CD4-positive, alpha-beta T cell (primary cell): ENCODE measurements around the gene MANSC4. TPM values are rescaled to one million over a fixed set of nuclear protein-coding genes. Genes with fewer than 3 reads are reported as not detected.

Experiments used
- ATAC-seq: fragments of 200-7000 bp; cut with Tn5 transposase; one replicate; pipeline ENCODE4 v1.10.0; 2022; ENCODE audit warnings: mild to moderate bottlenecking; ENCODE audit not compliant: poor library complexity
- CTCF ChIA-PET: fragments of 350-600 bp; sonication (Branson Sonifier 250); formaldehyde crosslinking; loops from one replicate; lab custom pipeline; 2021; ENCODE audit warnings: antibody characterized with exemption, inconsistent platforms; lab: Charles Lee
- POLR2A ChIA-PET: fragments of 350-600 bp; sonication (Branson Sonifier 250); formaldehyde crosslinking; loops from one replicate; lab custom pipeline; 2021; ENCODE audit warnings: antibody characterized with exemption, inconsistent platforms; lab: Charles Lee
- DNase-seq, 14 experiments: peaks; one replicate each; pipeline ENCODE4 v3.0.0-alpha.2; 2013 to 2020; ENCODE audit warnings: mixed read lengths in 2 of 14
- H3K27ac ChIP-seq, 2 donors: one replicate each; pipeline versions ENCODE4 v1.5.1 to v1.7.0; 2013; ENCODE audit warnings: low read length in 2 of 2, low read depth in 1 of 2, mild to moderate bottlenecking in 1 of 2
- H3K27me3 ChIP-seq, 2 experiments: 1 replicate in 1 of 2; 2 replicates in 1 of 2; pipeline versions ENCODE4 v1.6.1 to v1.7.0; 2013; ENCODE audit warnings: low read length in 2 of 2, control low read depth in 1 of 2, mild to moderate bottlenecking in 1 of 2, moderate library complexity in 1 of 2; ENCODE audit not compliant: insufficient read depth in 2 of 2, control insufficient read depth in 1 of 2
- H3K36me3 ChIP-seq: one replicate; pipeline ENCODE4 v1.6.1; 2013; ENCODE audit warnings: low read length, control low read depth; ENCODE audit not compliant: insufficient read depth
- H3K4me1 ChIP-seq: one replicate; pipeline ENCODE4 v1.6.1; 2013; ENCODE audit warnings: low read length, control low read depth; ENCODE audit not compliant: insufficient read depth
- H3K4me3 ChIP-seq: one replicate; pipeline ENCODE4 v1.5.1; 2013; ENCODE audit warnings: mild to moderate bottlenecking, low read length, moderate library complexity
- H3K9me3 ChIP-seq, 2 experiments: 1 replicate in 1 of 2; 2 replicates in 1 of 2; pipeline versions ENCODE4 v1.6.1 to v1.7.0; 2013; ENCODE audit warnings: low read length in 2 of 2, mild to moderate bottlenecking in 2 of 2, control low read depth in 1 of 2, moderate library complexity in 1 of 2; ENCODE audit not compliant: control insufficient read depth in 1 of 2, insufficient read depth in 1 of 2
- H3K27ac Mint-ChIP-seq: one replicate; pipeline ENCODE4 v1.8.0; 2020; ENCODE audit warnings: mixed read lengths
- H3K27me3 Mint-ChIP-seq: one replicate; pipeline ENCODE4 v1.8.0; 2021; ENCODE audit warnings: mixed read lengths
- H3K36me3 Mint-ChIP-seq: one replicate; pipeline ENCODE4 v1.8.0; 2021; ENCODE audit warnings: low read depth, mixed read lengths
- H3K4me1 Mint-ChIP-seq: one replicate; pipeline ENCODE4 v1.8.0; 2021; ENCODE audit warnings: low read depth, mixed read lengths
- H3K4me3 Mint-ChIP-seq: one replicate; pipeline ENCODE4 v1.8.0; 2020; ENCODE audit warnings: mild to moderate bottlenecking, mixed read lengths
- H3K9me3 Mint-ChIP-seq: one replicate; pipeline ENCODE4 v1.8.0; 2020; ENCODE audit warnings: mixed read lengths
- intact Hi-C, 2 experiments: fragments of 100-400 bp; cut with DNase I in 1 of 2; cut with micrococcal nuclease in 1 of 2; formaldehyde crosslinking; loops; one replicate each; pipeline versions ENCODE4 v1.15.1 to v1.9.0; 2023 to 2025; cut with DNase I, micrococcal nuclease
- total RNA-seq, 174 experiments: library from RNA in 2 of 174; stranded (reverse) in 2 of 174; gene quantifications; one replicate each; pipeline ENCODE4 v1.2.3 and lab custom pipeline; 2021 to 2026
- TF ChIP-seq, protein P1 (sequence below): fragments of 200-600 bp; IDR thresholded peaks from one replicate; pipeline ENCODE4 v1.8.0; 2022; ENCODE audit warnings: antibody characterized with exemption, mild to moderate bottlenecking

MANSC4 gene
- total RNA-seq, 2 experiments from 2014 or later: not detected

DNA sequence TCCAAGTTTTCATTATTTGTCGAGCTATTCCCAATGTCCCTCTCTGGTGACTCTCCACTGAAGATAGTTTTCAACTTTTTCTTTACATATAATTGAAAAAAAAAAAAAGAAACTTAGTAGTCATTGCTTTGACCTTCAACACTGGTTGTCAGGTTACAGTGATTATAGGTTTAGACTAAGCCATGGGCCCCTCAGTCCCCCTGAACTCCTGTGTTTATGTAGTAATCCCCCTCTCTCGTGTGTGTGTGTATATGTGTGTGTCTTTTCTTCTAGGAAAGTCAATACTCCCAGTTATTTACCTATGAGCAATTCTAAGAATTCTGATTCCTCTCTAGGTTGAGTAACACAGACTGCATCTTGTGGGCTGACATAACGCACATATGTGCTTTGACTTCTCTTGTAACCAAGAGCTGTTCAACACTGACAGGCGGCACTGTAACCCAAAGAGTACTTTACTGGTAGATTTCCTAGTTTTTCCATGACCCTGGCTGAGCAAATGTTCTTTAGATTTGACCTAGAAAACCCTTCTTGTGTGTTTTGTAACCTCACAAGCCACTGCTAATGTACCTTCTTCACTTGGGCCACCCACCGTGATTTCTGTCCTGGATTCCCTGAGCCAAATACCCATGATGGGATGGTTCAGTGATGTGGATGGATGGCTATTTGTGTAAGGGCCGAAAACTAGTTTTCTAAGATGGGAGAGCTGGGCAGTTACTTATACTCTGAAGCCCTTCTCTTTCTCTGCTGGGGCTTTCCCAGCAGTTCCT is 15.0 kb upstream of the MANSC4 start:
- Histone ChIP-seq H3K36me3 (peaks cover 37% of the 10 kb centered on the region), H3K27me3 (no peaks in the 10 kb centered on the region), H3K27ac (no peak overlapping the region), H3K9me3 (no peaks in the 10 kb centered on the region), H3K4me1 (no peaks in the 10 kb centered on the region), H3K4me3 (no peak overlapping the region)
- TF ChIP-seq, protein P1, sequence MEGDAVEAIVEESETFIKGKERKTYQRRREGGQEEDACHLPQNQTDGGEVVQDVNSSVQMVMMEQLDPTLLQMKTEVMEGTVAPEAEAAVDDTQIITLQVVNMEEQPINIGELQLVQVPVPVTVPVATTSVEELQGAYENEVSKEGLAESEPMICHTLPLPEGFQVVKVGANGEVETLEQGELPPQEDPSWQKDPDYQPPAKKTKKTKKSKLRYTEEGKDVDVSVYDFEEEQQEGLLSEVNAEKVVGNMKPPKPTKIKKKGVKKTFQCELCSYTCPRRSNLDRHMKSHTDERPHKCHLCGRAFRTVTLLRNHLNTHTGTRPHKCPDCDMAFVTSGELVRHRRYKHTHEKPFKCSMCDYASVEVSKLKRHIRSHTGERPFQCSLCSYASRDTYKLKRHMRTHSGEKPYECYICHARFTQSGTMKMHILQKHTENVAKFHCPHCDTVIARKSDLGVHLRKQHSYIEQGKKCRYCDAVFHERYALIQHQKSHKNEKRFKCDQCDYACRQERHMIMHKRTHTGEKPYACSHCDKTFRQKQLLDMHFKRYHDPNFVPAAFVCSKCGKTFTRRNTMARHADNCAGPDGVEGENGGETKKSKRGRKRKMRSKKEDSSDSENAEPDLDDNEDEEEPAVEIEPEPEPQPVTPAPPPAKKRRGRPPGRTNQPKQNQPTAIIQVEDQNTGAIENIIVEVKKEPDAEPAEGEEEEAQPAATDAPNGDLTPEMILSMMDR: no peak
- no peak overlapping the region for H3K4me3 Mint-ChIP-seq
- ChIA-PET CTCF (no interaction called here), POLR2A (interaction anchor here (0.7 kb wide), 1 partner anchor 150 kb away, joined by 3 read pairs; no protein-coding TSS in a partner anchor)
- H3K36me3 Mint-ChIP-seq: peaks cover 69% of the 10 kb centered on the region
- intact Hi-C loops: no loop called here
- peaks cover 4% of the 10 kb centered on the region for H3K4me1 Mint-ChIP-seq
- no peaks in the 10 kb centered on the region for H3K27me3 Mint-ChIP-seq
- peak overlapping the region; percentile 4 for H3K27ac Mint-ChIP-seq
- DNase-seq: no peak
- no peaks in the 10 kb centered on the region for H3K9me3 Mint-ChIP-seq
- no peak for ATAC-seq

DNA sequence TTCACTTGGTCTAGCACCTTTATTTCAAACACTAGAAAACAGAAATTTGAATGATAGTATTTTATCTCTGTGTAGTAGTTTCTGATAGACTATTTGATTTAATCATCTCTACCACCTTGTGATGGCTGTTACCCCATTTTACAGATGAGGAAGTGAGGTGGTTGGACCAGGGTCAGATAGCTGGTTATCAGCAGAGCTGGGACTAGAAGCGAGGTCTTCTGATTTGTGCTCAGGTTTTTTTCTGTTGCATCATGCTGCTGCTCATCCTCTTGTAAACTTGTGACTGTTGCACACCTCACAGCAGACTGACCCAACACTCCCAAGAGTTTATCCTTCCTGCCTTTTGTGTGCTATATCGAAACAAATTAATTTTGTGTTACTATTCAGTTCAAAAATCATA is 10.1 kb upstream of the MANSC4 start:
- no peaks in the 10 kb centered on the region for H3K27me3 Mint-ChIP-seq
- no peak overlapping the region for H3K4me3 ChIP-seq
- no peak for ATAC-seq

DNA sequence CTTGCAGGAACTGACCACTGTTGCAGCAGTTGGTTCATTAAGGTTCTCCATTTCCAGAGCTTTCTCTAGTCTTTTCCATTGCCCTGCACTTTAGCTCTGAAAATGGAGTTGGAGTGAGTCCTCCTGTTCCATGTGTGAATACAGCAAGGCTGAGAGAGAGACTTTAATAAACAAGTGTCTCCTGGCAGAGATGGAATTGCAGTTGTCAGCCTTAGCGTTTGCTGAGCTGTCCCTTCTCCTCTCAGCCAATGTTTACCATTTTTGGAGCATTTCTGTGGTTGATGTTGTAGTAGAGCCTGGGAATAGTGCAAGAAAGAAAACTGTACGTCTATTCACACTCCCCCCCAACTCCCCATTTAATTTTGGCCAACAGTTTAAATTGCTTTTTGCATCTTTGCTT is 7.5 kb upstream of the MANSC4 start:
- no peaks in the 10 kb centered on the region for H3K9me3 Mint-ChIP-seq
- POLR2A ChIA-PET: interaction anchor here (1.7 kb wide), 1 partner anchor 8 kb away, joined by 8 read pairs; the partner anchor contains the start of genes KLHL42 and MANSC4
- peaks cover 30% of the 10 kb centered on the region for H3K36me3 Mint-ChIP-seq
- DNase-seq: no peak
- Histone ChIP-seq H3K27ac (no peak overlapping the region), H3K4me3 (no peak overlapping the region), H3K27me3 (no peaks in the 10 kb centered on the region), H3K9me3 (no peaks in the 10 kb centered on the region), H3K4me1 (peaks cover 6% of the 10 kb centered on the region), H3K36me3 (peaks cover 17% of the 10 kb centered on the region)
- intact Hi-C loops: no loop called here
- no peaks in the 10 kb centered on the region for H3K27me3 Mint-ChIP-seq
- ATAC-seq: no peak
- peaks cover 56% of the 10 kb centered on the region for H3K4me1 Mint-ChIP-seq
- TF ChIP-seq, protein P1: no peak
- H3K4me3 Mint-ChIP-seq: no peak overlapping the region
- no peak overlapping the region for H3K27ac Mint-ChIP-seq
- CTCF ChIA-PET: interaction anchor here (1.0 to 1.2 kb wide), 2 partner anchors 19 to 34 kb away, joined by 3 read pairs; no protein-coding TSS in a partner anchor

More for the DNA sequence above, 10.1 kb upstream of the MANSC4 start:
- H3K4me1 Mint-ChIP-seq: peaks cover 40% of the 10 kb centered on the region
- ChIA-PET POLR2A (interaction anchor here (0.6 kb wide), 1 partner anchor 32 kb away, joined by 3 read pairs; no protein-coding TSS in a partner anchor), CTCF (no interaction called here)
- no peaks in the 10 kb centered on the region for H3K9me3 ChIP-seq
- no peaks in the 10 kb centered on the region for H3K27me3 ChIP-seq
- H3K27ac Mint-ChIP-seq: no peak overlapping the region
- no peaks in the 10 kb centered on the region for H3K9me3 Mint-ChIP-seq
- H3K4me3 Mint-ChIP-seq: no peak overlapping the region
- H3K36me3 Mint-ChIP-seq: peaks cover 52% of the 10 kb centered on the region
- intact Hi-C loops: no loop called here
- H3K36me3 ChIP-seq: peaks cover 24% of the 10 kb centered on the region
- H3K27ac ChIP-seq: no peak overlapping the region
- DNase-seq: no peak
- peaks cover 3% of the 10 kb centered on the region for H3K4me1 ChIP-seq
- TF ChIP-seq, protein P1: no peak
